Ramos (cell line): ENCODE data around the gene NETO2.
"Not testable (repeated sequence)": the region's sequence is repeated elsewhere in the genome, so short reads cannot be mapped to it uniquely, and the experiment has no call there.

Source experiments
- in situ Hi-C: fragments of 300-500 bp; cut with MboI; formaldehyde crosslinking; loops from one replicate; pipeline ENCODE4 v1.14.3; 2022; ENCODE audit warnings: low sequenced_read_pairs; ENCODE audit not compliant: unreplicated experiment

The NETO2 gene

GRCh38 chr16:47069841-47070584 lies 73.7 kb downstream of the NETO2 start:
- in situ Hi-C loops, result no loop called here

- in situ Hi-C loops, result no loop called here
These were observed 74.4 kb downstream of the NETO2 start for GRCh38 chr16:47069313-47069712.

GRCh38 chr16:47067203-47067602 lies 76.5 kb downstream of the NETO2 start:
- in situ Hi-C loops, result no loop called here

GRCh38 chr16:47065766-47066688 lies 77.7 kb downstream of the NETO2 start:
- in situ Hi-C loops, result no loop called here

GRCh38 chr16:47064775-47065174 lies 79.0 kb downstream of the NETO2 start:
- in situ Hi-C loops, result no loop called here

GRCh38 chr16:47063011-47063724 lies 80.6 kb downstream of the NETO2 start:
- in situ Hi-C loops, result no loop called here

- in situ Hi-C loops, result no loop called here
These were observed 82.5 kb downstream of the NETO2 start for GRCh38 chr16:47061204-47061603.

- in situ Hi-C loops, result no loop called here
These were observed 83.1 kb downstream of the NETO2 start for GRCh38 chr16:47060596-47060995.

GRCh38 chr16:47059991-47060390 lies 83.8 kb downstream of the NETO2 start:
- in situ Hi-C loops, result no loop called here

- in situ Hi-C loops, result not testable (repeated sequence)
These were observed 84.6 kb downstream of the NETO2 start for GRCh38 chr16:47059130-47059529.

GRCh38 chr16:47058295-47059086 lies 85.3 kb downstream of the NETO2 start:
- in situ Hi-C loops, result no loop called here

GRCh38 chr16:47057630-47057993 lies 86.1 kb downstream of the NETO2 start:
- in situ Hi-C loops, result no loop called here

GRCh38 chr16:47056688-47057629 lies 86.8 kb downstream of the NETO2 start:
- in situ Hi-C loops, result no loop called here

GRCh38 chr16:47056061-47056460 lies 87.7 kb downstream of the NETO2 start:
- in situ Hi-C loops, result not testable (repeated sequence)

- in situ Hi-C loops, result no loop called here
These were observed 88.4 kb downstream of the NETO2 start for GRCh38 chr16:47055136-47055885.

- in situ Hi-C loops, result no loop called here
These were observed 89.4 kb downstream of the NETO2 start for GRCh38 chr16:47054306-47054705.

- in situ Hi-C loops, result no loop called here
These were observed 89.8 kb downstream of the NETO2 start for GRCh38 chr16:47053895-47054294.
